Measurements from ENCODE around the gene OIT3.
"Not testable (repeated sequence)": the region's sequence is repeated elsewhere in the genome, so short reads cannot be mapped to it uniquely, and the experiment has no call there.

Gene OIT3

DNA sequence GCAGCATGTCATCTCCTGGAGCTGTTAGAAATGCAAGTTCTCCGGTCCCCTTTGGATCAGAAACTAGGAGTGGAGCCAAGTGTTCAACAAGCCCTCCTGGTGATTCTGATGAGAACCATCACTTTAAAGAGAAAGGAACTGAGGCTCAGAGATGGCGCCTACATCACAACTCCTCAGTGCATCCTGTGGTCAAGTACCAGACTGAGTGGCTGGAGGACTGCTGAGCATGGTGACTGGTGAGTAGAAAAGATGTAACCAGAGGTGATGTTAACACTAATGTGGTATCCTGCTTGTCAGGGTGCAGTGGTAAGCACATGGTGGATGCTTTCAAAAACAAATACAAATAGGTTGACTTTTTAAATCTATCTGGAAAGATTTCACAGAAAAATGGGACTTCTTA lies 3.5 kb upstream of the OIT3 start:
- DNase-seq (ENCODE audit: low read depth) = no peak
- TF ChIP-seq, protein P1, sequence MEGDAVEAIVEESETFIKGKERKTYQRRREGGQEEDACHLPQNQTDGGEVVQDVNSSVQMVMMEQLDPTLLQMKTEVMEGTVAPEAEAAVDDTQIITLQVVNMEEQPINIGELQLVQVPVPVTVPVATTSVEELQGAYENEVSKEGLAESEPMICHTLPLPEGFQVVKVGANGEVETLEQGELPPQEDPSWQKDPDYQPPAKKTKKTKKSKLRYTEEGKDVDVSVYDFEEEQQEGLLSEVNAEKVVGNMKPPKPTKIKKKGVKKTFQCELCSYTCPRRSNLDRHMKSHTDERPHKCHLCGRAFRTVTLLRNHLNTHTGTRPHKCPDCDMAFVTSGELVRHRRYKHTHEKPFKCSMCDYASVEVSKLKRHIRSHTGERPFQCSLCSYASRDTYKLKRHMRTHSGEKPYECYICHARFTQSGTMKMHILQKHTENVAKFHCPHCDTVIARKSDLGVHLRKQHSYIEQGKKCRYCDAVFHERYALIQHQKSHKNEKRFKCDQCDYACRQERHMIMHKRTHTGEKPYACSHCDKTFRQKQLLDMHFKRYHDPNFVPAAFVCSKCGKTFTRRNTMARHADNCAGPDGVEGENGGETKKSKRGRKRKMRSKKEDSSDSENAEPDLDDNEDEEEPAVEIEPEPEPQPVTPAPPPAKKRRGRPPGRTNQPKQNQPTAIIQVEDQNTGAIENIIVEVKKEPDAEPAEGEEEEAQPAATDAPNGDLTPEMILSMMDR (IDR thresholded peaks at IDR 0.05; ENCODE audit: low read depth, low read length, missing control alignments) = no peak
- in situ Hi-C loops (cut with HindIII; ENCODE audit: low sequenced_read_pairs) = no loop called here
- H3K4me3 ChIP-seq (ENCODE audit: low read depth, low read length) = no peak overlapping the region

DNA sequence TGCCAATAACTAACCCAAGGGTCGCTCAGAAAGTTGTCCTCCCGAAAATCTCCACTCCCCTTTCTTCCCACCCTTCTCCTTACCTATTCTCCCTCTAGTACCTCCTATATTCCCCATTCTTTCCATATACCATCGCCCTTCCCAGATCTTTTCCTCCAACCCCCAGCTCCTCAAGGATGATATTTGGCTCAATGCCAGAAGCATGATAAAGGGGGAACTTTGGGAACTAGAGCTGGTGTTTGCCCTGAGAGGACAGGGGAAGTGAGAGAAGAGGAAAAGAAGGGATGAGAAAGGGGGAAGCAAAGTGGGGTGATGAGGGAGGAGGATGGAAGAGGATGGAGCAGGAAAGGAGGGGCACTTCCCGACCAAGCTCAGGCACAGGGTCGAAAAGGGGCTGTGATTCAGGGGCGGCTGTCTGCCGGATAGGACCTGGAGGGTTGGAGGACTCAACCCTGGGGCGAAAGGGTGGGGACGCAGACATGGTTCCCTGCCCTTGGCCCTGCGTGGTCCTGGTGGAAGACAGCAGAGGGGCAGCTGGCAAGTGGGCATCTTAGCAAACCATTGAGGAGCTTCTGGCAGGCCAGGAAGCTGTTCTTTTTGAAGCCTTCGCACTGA lies 1.8 kb downstream of the OIT3 start:
- TF ChIP-seq, protein P1 (IDR thresholded peaks at IDR 0.05; ENCODE audit: low read depth, low read length, missing control alignments) = no peak
- H3K4me3 ChIP-seq (ENCODE audit: low read depth, low read length) = no peak overlapping the region
- in situ Hi-C loops (cut with HindIII; ENCODE audit: low sequenced_read_pairs) = no loop called here
- no peak for DNase-seq (ENCODE audit: low read depth)

DNA sequence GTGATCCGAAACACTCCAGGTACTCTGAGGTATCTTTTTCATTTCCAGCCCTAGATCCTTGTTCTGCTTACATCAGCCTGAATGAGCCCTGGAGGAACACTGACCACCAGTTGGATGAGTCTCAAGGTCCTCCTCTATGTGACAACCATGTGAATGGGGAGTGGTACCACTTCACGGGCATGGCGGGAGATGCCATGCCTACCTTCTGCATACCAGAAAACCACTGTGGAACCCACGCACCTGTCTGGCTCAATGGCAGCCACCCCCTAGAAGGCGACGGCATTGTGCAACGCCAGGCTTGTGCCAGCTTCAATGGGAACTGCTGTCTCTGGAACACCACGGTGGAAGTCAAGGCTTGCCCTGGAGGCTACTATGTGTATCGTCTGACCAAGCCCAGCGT lies 5.1 kb downstream of the OIT3 start:
- in situ Hi-C loops (cut with HindIII; ENCODE audit: low sequenced_read_pairs) = no loop called here
- TF ChIP-seq, protein P1 (IDR thresholded peaks at IDR 0.05; ENCODE audit: low read depth, low read length, missing control alignments) = no peak
- DNase-seq (ENCODE audit: low read depth) = no peak
- H3K4me3 ChIP-seq (ENCODE audit: low read depth, low read length) = no peak overlapping the region

DNA sequence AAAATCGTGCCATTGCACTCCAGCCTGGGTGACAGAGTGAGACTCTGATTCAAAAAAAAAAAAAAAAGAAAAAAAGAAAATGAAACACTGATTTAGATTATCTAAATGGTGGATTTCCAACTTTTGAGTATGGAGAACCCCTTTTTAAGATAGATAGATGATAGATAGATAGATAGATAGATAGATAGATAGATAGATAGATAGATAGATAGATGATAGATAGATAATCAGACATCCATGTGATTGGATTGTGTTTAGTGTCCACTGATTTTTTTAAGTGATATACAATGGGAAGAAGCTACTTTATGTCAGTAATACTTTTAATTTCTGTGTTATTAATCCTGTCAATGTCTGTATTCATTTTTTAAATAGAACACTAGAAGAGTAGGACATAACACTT lies 6.0 kb downstream of the OIT3 start:
- H3K4me3 ChIP-seq (ENCODE audit: low read depth, low read length) = no peak overlapping the region
- TF ChIP-seq, protein P1 (IDR thresholded peaks at IDR 0.05; ENCODE audit: low read depth, low read length, missing control alignments) = no peak
- no peak for DNase-seq (ENCODE audit: low read depth)
- in situ Hi-C loops (cut with HindIII; ENCODE audit: low sequenced_read_pairs) = no loop called here

DNA sequence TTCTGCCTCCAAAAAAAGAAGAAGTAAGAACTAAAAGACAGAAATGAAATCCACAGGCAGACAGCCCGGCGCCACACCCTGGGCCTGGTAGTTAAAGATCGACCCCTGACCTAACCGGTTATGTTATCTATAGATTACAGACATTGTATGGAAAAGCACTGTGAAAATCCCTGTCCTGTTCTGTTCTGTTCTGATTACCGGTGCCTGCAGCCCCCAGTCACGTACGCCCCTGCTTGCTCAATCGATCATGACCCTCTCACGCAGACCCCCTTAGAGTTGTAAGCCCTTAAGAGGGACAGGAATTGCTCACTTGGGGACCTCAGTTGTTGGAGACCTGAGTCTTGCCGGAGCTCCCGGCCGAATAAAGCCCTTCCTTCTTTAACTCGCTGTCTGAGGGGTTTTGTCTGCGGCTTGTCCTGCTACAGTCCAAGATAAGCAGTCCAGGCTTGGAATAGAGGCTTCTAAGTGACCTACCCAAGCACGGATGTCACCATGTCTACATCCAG lies 10.5 kb downstream of the OIT3 start:
- DNase-seq (ENCODE audit: low read depth); H3K4me3 ChIP-seq (ENCODE audit: low read depth, low read length); in situ Hi-C loops (cut with HindIII; ENCODE audit: low sequenced_read_pairs): not testable (repeated sequence)

DNA sequence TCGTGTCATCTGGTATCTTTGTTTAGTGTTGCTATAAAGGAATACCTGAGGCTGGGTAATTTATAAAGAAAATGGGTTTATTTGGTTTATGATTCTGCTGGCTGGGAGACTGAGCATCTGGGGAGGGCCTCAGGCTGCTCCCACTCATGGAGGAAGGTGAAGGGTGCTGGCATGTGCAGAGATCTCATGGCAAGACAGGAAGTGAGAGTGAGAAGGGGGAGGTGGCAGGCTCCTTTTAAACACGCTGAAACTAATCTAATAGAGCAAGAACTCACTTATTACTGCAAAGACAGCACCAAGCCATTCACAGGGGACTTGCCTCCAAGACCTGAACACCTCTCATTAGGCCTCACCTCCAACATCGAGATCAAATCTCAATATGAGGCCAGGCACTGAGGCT lies 11.3 kb downstream of the OIT3 start:
- TF ChIP-seq, protein P1 (IDR thresholded peaks at IDR 0.05; ENCODE audit: low read depth, low read length, missing control alignments) = no peak
- DNase-seq (ENCODE audit: low read depth) = no peak
- in situ Hi-C loops (cut with HindIII; ENCODE audit: low sequenced_read_pairs) = no loop called here
- H3K4me3 ChIP-seq (ENCODE audit: low read depth, low read length) = no peak overlapping the region

DNA sequence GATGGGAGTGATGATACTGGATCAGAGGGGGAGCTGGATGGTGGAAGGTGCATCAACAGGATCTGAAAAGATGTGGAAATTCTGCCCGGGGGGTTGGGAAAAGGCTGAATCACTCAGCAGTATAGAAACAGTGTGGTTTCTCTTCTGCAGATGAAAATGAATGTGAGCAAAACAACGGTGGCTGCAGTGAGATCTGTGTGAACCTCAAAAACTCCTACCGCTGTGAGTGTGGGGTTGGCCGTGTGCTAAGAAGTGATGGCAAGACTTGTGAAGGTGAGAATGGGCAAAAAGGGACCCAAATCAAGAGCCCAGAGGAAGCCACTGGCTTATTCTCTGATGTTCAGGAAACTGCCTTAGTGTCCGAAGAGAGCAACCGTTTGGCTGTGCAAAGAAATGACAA lies 12.9 kb downstream of the OIT3 start:
- H3K4me3 ChIP-seq (ENCODE audit: low read depth, low read length) = no peak overlapping the region
- in situ Hi-C loops (cut with HindIII; ENCODE audit: low sequenced_read_pairs) = no loop called here
- TF ChIP-seq, protein P1 (IDR thresholded peaks at IDR 0.05; ENCODE audit: low read depth, low read length, missing control alignments) = no peak
- DNase-seq (ENCODE audit: low read depth) = no peak

All from astrocyte of the cerebellum (primary cell).